ENCODE measurements around the gene IFRD1. TPM values are rescaled to one million over a fixed set of nuclear protein-coding genes. Genes with fewer than 3 reads are reported as not detected.

Gene IFRD1
- total and polyA plus RNA-seq, 2 experiments from 2014 or later: 30.8 to 43.3 TPM

DNA sequence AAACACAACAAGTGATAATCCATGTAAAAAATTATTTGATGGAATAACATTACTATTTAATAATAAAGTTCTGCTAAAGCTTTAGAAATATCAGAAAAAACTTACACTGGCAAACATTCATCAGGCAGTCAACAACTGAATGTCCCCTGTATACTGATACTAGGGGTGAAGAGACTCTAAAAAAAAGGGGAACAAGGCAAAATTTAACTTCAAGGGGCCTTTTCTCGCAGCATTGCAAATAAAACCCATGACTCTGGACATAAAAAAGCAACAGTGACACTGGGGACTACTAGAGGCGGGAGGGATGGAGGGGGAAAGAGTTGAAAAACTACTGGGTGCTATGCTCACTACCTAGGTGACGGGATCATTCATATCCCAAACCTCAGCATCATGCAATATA lies 5.8 kb upstream of the IFRD1 start:
- Histone ChIP-seq H3K36me3 (no peaks in the 10 kb centered on the region), H3K27ac (no peak overlapping the region), H3K4me1 (ENCODE audit: low read depth) (no peaks in the 10 kb centered on the region), H3K4me3 (no peak overlapping the region), H3K9me3 (ENCODE audit: low read depth) (no peaks in the 10 kb centered on the region), H3K27me3 (no peaks in the 10 kb centered on the region)
- no peak for DNase-seq (ENCODE audit: low read depth in 1 of 2, low spot score in 1 of 2)
- TF ChIP-seq, protein P1, sequence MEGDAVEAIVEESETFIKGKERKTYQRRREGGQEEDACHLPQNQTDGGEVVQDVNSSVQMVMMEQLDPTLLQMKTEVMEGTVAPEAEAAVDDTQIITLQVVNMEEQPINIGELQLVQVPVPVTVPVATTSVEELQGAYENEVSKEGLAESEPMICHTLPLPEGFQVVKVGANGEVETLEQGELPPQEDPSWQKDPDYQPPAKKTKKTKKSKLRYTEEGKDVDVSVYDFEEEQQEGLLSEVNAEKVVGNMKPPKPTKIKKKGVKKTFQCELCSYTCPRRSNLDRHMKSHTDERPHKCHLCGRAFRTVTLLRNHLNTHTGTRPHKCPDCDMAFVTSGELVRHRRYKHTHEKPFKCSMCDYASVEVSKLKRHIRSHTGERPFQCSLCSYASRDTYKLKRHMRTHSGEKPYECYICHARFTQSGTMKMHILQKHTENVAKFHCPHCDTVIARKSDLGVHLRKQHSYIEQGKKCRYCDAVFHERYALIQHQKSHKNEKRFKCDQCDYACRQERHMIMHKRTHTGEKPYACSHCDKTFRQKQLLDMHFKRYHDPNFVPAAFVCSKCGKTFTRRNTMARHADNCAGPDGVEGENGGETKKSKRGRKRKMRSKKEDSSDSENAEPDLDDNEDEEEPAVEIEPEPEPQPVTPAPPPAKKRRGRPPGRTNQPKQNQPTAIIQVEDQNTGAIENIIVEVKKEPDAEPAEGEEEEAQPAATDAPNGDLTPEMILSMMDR (IDR thresholded peaks at IDR 0.05; ENCODE audit: low read depth, low read length): no peak

DNA sequence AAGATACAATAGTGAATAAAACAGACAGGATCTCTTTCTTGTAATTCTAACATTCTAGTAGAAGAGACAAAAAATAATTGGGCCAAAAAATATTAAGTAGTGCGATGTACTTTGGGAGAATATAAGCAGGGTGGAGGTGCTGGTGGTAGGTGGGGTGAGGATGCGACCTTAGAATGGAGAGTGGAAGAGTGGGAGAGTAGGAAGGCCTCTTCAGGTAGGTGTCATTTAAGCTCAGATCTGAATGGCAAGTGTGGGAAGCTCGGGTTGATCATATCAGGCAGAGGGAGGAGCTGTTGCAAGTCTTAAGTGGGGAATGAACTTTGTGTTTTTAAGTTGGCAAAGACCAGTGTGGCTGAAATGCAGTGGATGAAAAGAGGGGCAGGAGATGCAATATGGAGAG lies 3.8 kb upstream of the IFRD1 start:
- Histone ChIP-seq H3K4me3 (no peak overlapping the region), H3K9me3 (ENCODE audit: low read depth) (no peaks in the 10 kb centered on the region), H3K36me3 (no peaks in the 10 kb centered on the region), H3K27ac (no peak overlapping the region), H3K27me3 (no peaks in the 10 kb centered on the region), H3K4me1 (ENCODE audit: low read depth) (no peaks in the 10 kb centered on the region)
- TF ChIP-seq, protein P1 (IDR thresholded peaks at IDR 0.05; ENCODE audit: low read depth, low read length): no peak
- DNase-seq (ENCODE audit: low read depth in 1 of 2, low spot score in 1 of 2): no peak

DNA sequence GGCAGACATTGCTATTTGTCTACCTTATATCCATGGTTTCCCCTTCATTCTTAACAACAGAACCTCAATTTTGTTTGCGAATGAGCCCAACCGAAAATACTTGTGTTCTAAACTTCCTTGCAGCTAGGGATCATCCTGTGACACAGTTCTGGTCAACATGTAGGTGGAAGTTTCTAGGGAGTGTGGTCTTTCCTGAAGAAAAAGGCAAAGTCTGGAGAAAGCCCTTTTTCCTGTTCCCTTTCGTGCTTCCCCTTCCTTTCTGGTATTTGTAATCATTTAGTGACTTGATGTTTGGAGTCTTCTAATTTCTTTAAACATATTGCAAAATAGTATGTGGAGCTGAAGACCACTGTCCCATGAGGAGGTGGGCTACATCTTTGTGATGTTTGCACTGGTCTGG lies 2.9 kb upstream of the IFRD1 start:
- Histone ChIP-seq H3K27ac (no peak overlapping the region), H3K4me1 (ENCODE audit: low read depth) (no peaks in the 10 kb centered on the region), H3K9me3 (ENCODE audit: low read depth) (no peaks in the 10 kb centered on the region), H3K36me3 (no peaks in the 10 kb centered on the region), H3K27me3 (no peaks in the 10 kb centered on the region), H3K4me3 (no peak overlapping the region)
- TF ChIP-seq, protein P1 (IDR thresholded peaks at IDR 0.05; ENCODE audit: low read depth, low read length): no peak
- no peak for DNase-seq (ENCODE audit: low read depth in 1 of 2, low spot score in 1 of 2)

DNA sequence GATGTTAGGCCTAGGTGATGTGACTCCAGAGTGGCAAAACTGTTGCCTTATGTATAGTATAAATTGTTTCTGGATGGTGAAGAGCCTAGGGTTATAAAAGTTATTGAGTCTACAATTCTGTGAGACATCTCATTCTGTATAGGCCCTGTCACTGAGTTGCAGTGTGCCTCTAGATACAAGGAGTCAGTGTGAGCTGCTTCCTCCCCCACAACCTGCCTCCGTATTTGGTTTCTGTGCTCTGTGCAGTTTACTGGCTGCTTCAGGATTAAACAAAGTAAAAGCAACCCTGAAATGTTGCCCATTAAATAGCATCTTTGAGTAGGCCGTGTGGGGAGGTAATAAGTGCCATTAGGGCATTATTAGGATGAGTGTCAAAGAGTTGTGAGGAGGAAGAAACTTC lies 1.9 kb upstream of the IFRD1 start:
- Histone ChIP-seq H3K4me3 (no peak overlapping the region), H3K27me3 (no peaks in the 10 kb centered on the region), H3K36me3 (no peaks in the 10 kb centered on the region), H3K9me3 (ENCODE audit: low read depth) (no peaks in the 10 kb centered on the region), H3K4me1 (ENCODE audit: low read depth) (peaks cover 7% of the 10 kb centered on the region), H3K27ac (no peak overlapping the region)
- TF ChIP-seq, protein P1 (IDR thresholded peaks at IDR 0.05; ENCODE audit: low read depth, low read length): no peak
- no peak for DNase-seq (ENCODE audit: low read depth in 1 of 2, low spot score in 1 of 2)

DNA sequence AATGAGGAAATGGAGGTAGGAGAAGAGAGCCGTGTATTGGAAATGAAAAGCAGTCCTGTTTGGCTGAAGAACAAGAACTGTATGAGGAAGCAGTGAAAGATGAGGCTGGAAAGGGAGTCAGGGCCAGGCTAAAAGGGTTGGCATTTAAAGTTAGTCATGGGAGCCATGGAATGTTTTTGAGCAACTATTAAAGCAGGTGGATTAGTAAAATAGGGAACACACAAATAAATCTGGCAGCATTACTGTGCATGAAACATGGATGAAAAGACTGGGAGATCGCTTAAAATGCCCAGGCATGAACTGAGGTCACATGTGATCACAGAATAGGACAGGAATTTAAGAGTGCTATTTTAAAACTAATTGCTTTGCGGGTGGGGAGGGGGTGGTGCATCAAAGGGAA lies 1.4 kb upstream of the IFRD1 start:
- Histone ChIP-seq H3K36me3 (no peaks in the 10 kb centered on the region), H3K27me3 (no peaks in the 10 kb centered on the region), H3K4me1 (ENCODE audit: low read depth) (peaks cover 7% of the 10 kb centered on the region), H3K4me3 (no peak overlapping the region), H3K9me3 (ENCODE audit: low read depth) (no peaks in the 10 kb centered on the region), H3K27ac (no peak overlapping the region)
- TF ChIP-seq, protein P1 (IDR thresholded peaks at IDR 0.05; ENCODE audit: low read depth, low read length): no peak
- DNase-seq (ENCODE audit: low read depth in 1 of 2, low spot score in 1 of 2): no peak

DNA sequence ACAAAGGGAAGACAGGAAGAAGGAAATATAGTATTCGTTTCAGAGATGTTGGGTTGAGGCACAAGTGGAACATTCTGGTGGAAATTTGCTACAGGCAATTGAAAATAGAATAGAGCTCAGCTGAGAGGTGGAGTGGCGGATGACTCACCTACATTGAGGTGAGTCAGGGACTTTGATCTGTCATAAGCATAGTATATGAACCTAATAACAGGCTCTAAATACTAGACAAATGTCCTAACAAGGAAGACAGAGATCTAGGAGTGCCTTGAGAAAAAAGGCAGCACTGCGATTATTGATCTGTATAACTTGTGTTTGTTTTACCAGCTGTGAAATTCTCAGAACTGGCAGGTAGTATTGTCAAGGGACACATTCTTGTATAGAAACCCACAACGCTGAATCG lies 907 bp upstream of the IFRD1 start:
- Histone ChIP-seq H3K9me3 (ENCODE audit: low read depth) (no peaks in the 10 kb centered on the region), H3K4me1 (ENCODE audit: low read depth) (peaks cover 7% of the 10 kb centered on the region), H3K36me3 (no peaks in the 10 kb centered on the region), H3K27me3 (no peaks in the 10 kb centered on the region), H3K27ac (no peak overlapping the region), H3K4me3 (peak overlapping the region; percentile 93)
- TF ChIP-seq, protein P1 (IDR thresholded peaks at IDR 0.05; ENCODE audit: low read depth, low read length): no peak
- no peak for DNase-seq (ENCODE audit: low read depth in 1 of 2, low spot score in 1 of 2)
